HepG2 (cell line): ENCODE measurements around the gene DZANK1. TPM values are rescaled to one million over a fixed set of nuclear protein-coding genes. Genes with fewer than 3 reads are reported as not detected.

Experiments
- CHD4 ChIP-seq: fragments of 200-600 bp; sonication (generic); IDR thresholded peaks from 2 replicates; pipeline ENCODE4 v1.7.0; 2017; ENCODE audit warnings: mild to moderate bottlenecking, low read length, borderline replicate concordance
- CREM ChIP-seq, 2 experiments: sonication (generic) in 1 of 2; formaldehyde crosslinking in 1 of 2; IDR thresholded peaks; 2 replicates each; pipeline versions ENCODE4 v1.4.0 to v1.6.1; 2016 to 2020; ENCODE audit warnings: antibody characterized with exemption in 1 of 2, mild to moderate bottlenecking in 1 of 2, missing genetic modification reagents in 1 of 2
- ELF3 ChIP-seq: IDR thresholded peaks from 2 replicates; pipeline ENCODE4 v1.6.1; 2016; ENCODE audit warnings: missing genetic modification reagents, missing compliant biosample characterization
- FOXK2 ChIP-seq: fragments of 450-650 bp; IDR thresholded peaks from 2 replicates; pipeline ENCODE4 v1.6.1; 2016
- IKZF1 ChIP-seq: fragments of 450-650 bp; IDR thresholded peaks from 2 replicates; pipeline ENCODE4 v1.7.1; 2016
- NFKB2 ChIP-seq: sonication (generic); formaldehyde crosslinking; IDR thresholded peaks from 2 replicates; pipeline ENCODE4 v1.4.0; 2020; ENCODE audit warnings: missing genetic modification reagents, borderline replicate concordance
- NR0B2 ChIP-seq: sonication (generic); formaldehyde crosslinking; IDR thresholded peaks from 2 replicates; pipeline ENCODE4 v1.4.0; 2020; ENCODE audit warnings: mild to moderate bottlenecking, missing genetic modification reagents
- POLR2G ChIP-seq: fragments of 200-400 bp; formaldehyde crosslinking; IDR thresholded peaks from 2 replicates; pipeline ENCODE4 v1.6.1; 2018; ENCODE audit warnings: mild to moderate bottlenecking, low read depth, low read length, moderate library complexity
- PPARG ChIP-seq: conservative IDR thresholded peaks from 2 replicates; pipeline ENCODE4 v1.6.1; 2016; ENCODE audit warnings: missing biosample characterization, missing genetic modification reagents
- RNF2 ChIP-seq: fragments of 450-650 bp; conservative IDR thresholded peaks from 2 replicates; pipeline ENCODE4 v1.6.1; 2016; ENCODE audit warnings: low read depth
- ZNF225 ChIP-seq: sonication (generic); formaldehyde crosslinking; IDR thresholded peaks from 2 replicates; pipeline ENCODE4 v1.4.0; 2020; ENCODE audit warnings: mild to moderate bottlenecking, missing genetic modification reagents
- ZNF326 ChIP-seq: sonication (generic); formaldehyde crosslinking; IDR thresholded peaks from 2 replicates; pipeline ENCODE4 v1.4.0; 2020; ENCODE audit warnings: missing genetic modification reagents, borderline replicate concordance
- ZNF446 ChIP-seq: sonication (generic); formaldehyde crosslinking; IDR thresholded peaks from 2 replicates; pipeline ENCODE4 v1.5.0; 2020; ENCODE audit warnings: mild to moderate bottlenecking, missing genetic modification reagents
- ZNF451 ChIP-seq: sonication (generic); formaldehyde crosslinking; IDR thresholded peaks from 2 replicates; pipeline ENCODE4 v1.5.0; 2020; ENCODE audit warnings: mild to moderate bottlenecking, missing genetic modification reagents
- ZNF543 ChIP-seq: sonication (generic); formaldehyde crosslinking; IDR thresholded peaks from 2 replicates; pipeline ENCODE4 v1.4.0; 2020; ENCODE audit warnings: mild to moderate bottlenecking, missing genetic modification reagents
- ZNF558 ChIP-seq: sonication (generic); formaldehyde crosslinking; IDR thresholded peaks from 2 replicates; pipeline ENCODE4 v1.9.0; 2022; ENCODE audit warnings: mild to moderate bottlenecking, missing genetic modification reagents, borderline replicate concordance
- ZNF570 ChIP-seq: sonication (generic); formaldehyde crosslinking; IDR thresholded peaks from 2 replicates; pipeline ENCODE4 v1.4.0; 2020; ENCODE audit warnings: mild to moderate bottlenecking, missing genetic modification reagents, borderline replicate concordance
- ZNF724P ChIP-seq: sonication (generic); formaldehyde crosslinking; IDR thresholded peaks from 2 replicates; pipeline ENCODE4 v1.8.0; 2022; ENCODE audit warnings: missing genetic modification reagents, borderline replicate concordance
- ZSCAN21 ChIP-seq: sonication (generic); formaldehyde crosslinking; IDR thresholded peaks from 2 replicates; pipeline ENCODE4 v1.8.0; 2022; ENCODE audit warnings: mild to moderate bottlenecking, missing genetic modification reagents, moderate library complexity, borderline replicate concordance
- polyA plus RNA-seq, 8 experiments: library from polyadenylated mRNA; depleted of rRNA in 3 of 8; stranded (reverse) in 7 of 8; unstranded in 1 of 8; fragments of >200 nt; fragmentation: Illumina TruSeq in 4 of 8; extraction: Trizol in 4 of 8; gene quantifications; 2 replicates each; pipeline versions ENCODE4 v1.2.1 to v1.2.3, GENCODE V29; 2011 to 2016; ENCODE audit warnings: low read depth in 4 of 8, missing spikeins in 1 of 8, mixed read lengths in 1 of 8; ENCODE audit not compliant: insufficient read depth in 1 of 8
- total RNA-seq, 5 experiments: library from RNA; depleted of rRNA; stranded (reverse); fragments of >200 nt; fragmentation: Illumina TruSeq; extraction: Trizol; gene quantifications; 2 replicates each; pipeline ENCODE4 v1.2.3, GENCODE V29; 2016; ENCODE audit warnings: low read depth in 1 of 5
- TF ChIP-seq, protein P1 (sequence below): sonication (generic); formaldehyde crosslinking; IDR thresholded peaks from 2 replicates; pipeline ENCODE4 v1.5.0; 2020; ENCODE audit warnings: mild to moderate bottlenecking, missing genetic modification reagents, moderate library complexity
- TF ChIP-seq, protein P2 (sequence below): sonication (generic); formaldehyde crosslinking; IDR thresholded peaks from 2 replicates; pipeline ENCODE4 v1.5.1; 2020; ENCODE audit warnings: mild to moderate bottlenecking, missing genetic modification reagents, moderate library complexity
- TF ChIP-seq, protein P3 (sequence below): fragments of 450-650 bp; IDR thresholded peaks from 2 replicates; pipeline ENCODE4 v1.6.1; 2016
- TF ChIP-seq, protein P4 (sequence below): sonication (generic); formaldehyde crosslinking; IDR thresholded peaks from 2 replicates; pipeline ENCODE4 v1.5.0; 2020; ENCODE audit warnings: missing genetic modification reagents, mild to moderate bottlenecking, borderline replicate concordance

DZANK1 gene
- total and polyA plus RNA-seq, 2 of the 13 experiments (the other 11 are each of a cell fraction or from before 2014, with no cell fraction given): 1.6 to 3.2 TPM

DNA sequence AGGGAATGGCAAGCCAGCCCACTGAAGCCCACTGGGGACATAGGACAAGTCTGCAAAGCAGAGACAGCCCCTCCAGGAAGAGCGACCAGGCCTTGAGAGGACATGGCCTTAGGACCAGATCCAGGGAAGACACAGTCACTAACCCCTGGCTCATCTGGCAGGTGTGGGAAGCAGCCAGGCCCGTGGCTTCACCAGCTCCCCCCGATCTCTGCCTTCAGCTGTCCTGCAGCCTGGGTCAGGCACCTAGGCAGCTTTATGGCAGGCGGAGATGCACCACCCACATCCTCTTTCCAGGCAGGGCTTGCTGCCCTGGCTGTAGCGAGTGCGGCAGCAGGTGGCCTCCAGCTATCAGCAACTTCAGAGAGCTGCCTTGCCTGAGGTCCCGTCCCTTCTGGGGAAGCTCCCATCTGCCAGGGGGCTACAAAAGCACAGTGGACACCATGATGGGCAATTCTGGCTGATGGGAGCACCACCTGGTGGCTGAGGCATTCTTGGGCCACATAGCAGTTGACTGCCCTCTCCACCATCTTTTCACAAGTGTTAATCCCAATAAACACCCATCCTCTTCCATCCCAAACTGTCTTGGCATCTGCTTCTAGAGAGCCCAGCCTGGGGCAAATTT, 85.8 kb downstream of the DZANK1 start (continued):
- TF ChIP-seq CREM (IDR thresholded peaks at IDR 0.05) (no peak), CREM (CRISPR knock-in tag; IDR thresholded peaks at IDR 0.05) (no peak), ZSCAN21 (0 out of 2 replicates have a peak, but pooled peaks have one; percentile 42), PPARG (CRISPR knock-in tag) (no peak), ZNF558 (CRISPR knock-in tag) (no peak), RNF2 (no peak), ZNF451 (CRISPR knock-in tag) (no peak), IKZF1 (no peak), NR0B2 (CRISPR knock-in tag) (no peak), ZNF570 (CRISPR knock-in tag) (no peak), POLR2G (no peak), ZNF446 (CRISPR knock-in tag) (no peak), ZNF724P (CRISPR knock-in tag) (no peak), ZNF543 (no peak), ZNF326 (no peak), FOXK2 (no peak), ELF3 (no peak), CHD4 (no peak), NFKB2 (CRISPR knock-in tag) (peak; percentile 55; the same call in 1 of the 2 replicates), ZNF225 (CRISPR knock-in tag) (peak; percentile 69; the same call in 1 of the 2 replicates)
- TF ChIP-seq, protein P1, sequence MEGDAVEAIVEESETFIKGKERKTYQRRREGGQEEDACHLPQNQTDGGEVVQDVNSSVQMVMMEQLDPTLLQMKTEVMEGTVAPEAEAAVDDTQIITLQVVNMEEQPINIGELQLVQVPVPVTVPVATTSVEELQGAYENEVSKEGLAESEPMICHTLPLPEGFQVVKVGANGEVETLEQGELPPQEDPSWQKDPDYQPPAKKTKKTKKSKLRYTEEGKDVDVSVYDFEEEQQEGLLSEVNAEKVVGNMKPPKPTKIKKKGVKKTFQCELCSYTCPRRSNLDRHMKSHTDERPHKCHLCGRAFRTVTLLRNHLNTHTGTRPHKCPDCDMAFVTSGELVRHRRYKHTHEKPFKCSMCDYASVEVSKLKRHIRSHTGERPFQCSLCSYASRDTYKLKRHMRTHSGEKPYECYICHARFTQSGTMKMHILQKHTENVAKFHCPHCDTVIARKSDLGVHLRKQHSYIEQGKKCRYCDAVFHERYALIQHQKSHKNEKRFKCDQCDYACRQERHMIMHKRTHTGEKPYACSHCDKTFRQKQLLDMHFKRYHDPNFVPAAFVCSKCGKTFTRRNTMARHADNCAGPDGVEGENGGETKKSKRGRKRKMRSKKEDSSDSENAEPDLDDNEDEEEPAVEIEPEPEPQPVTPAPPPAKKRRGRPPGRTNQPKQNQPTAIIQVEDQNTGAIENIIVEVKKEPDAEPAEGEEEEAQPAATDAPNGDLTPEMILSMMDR (CRISPR knock-in tag): peak; percentile 74
- TF ChIP-seq, protein P2, sequence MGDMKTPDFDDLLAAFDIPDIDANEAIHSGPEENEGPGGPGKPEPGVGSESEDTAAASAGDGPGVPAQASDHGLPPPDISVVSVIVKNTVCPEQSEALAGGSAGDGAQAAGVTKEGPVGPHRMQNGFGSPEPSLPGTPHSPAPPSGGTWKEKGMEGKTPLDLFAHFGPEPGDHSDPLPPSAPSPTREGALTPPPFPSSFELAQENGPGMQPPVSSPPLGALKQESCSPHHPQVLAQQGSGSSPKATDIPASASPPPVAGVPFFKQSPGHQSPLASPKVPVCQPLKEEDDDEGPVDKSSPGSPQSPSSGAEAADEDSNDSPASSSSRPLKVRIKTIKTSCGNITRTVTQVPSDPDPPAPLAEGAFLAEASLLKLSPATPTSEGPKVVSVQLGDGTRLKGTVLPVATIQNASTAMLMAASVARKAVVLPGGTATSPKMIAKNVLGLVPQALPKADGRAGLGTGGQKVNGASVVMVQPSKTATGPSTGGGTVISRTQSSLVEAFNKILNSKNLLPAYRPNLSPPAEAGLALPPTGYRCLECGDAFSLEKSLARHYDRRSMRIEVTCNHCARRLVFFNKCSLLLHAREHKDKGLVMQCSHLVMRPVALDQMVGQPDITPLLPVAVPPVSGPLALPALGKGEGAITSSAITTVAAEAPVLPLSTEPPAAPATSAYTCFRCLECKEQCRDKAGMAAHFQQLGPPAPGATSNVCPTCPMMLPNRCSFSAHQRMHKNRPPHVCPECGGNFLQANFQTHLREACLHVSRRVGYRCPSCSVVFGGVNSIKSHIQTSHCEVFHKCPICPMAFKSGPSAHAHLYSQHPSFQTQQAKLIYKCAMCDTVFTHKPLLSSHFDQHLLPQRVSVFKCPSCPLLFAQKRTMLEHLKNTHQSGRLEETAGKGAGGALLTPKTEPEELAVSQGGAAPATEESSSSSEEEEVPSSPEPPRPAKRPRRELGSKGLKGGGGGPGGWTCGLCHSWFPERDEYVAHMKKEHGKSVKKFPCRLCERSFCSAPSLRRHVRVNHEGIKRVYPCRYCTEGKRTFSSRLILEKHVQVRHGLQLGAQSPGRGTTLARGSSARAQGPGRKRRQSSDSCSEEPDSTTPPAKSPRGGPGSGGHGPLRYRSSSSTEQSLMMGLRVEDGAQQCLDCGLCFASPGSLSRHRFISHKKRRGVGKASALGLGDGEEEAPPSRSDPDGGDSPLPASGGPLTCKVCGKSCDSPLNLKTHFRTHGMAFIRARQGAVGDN: peak; percentile 32
- TF ChIP-seq, protein P3, sequence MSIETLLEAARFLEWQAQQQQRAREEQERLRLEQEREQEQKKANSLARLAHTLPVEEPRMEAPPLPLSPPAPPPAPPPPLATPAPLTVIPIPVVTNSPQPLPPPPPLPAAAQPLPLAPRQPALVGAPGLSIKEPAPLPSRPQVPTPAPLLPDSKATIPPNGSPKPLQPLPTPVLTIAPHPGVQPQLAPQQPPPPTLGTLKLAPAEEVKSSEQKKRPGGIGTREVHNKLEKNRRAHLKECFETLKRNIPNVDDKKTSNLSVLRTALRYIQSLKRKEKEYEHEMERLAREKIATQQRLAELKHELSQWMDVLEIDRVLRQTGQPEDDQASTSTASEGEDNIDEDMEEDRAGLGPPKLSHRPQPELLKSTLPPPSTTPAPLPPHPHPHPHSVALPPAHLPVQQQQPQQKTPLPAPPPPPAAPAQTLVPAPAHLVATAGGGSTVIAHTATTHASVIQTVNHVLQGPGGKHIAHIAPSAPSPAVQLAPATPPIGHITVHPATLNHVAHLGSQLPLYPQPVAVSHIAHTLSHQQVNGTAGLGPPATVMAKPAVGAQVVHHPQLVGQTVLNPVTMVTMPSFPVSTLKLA: no peak
- TF ChIP-seq, protein P4, sequence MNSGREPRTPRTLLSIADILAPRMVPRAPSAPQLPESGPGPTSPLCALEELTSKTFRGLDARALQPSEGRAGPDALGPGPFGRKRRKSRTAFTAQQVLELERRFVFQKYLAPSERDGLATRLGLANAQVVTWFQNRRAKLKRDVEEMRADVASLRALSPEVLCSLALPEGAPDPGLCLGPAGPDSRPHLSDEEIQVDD: no peak
